A549 (cell line): ENCODE data around the gene TLCD3B. TPM values are rescaled to one million over a fixed set of nuclear protein-coding genes. Genes with fewer than 3 reads are reported as not detected.
"Not testable (repeated sequence)": the region's sequence is repeated elsewhere in the genome, so short reads cannot be mapped to it uniquely, and the experiment has no call there.

ENCODE experiments used
- ATAC-seq, 2 experiments: fragments of 200-7000 bp in 1 of 2; fragments of >200 bp in 1 of 2; cut with Nextera tagmentation in 1 of 2; cut with Tn5 transposase in 1 of 2; 3 replicates each; pipeline versions ENCODE4 v1.8.0 to v1.9.1; 2018 to 2020; ENCODE audit warnings: mild to moderate bottlenecking in 1 of 2, moderate library complexity in 1 of 2
- CTCF ChIA-PET: fragments of 300-600 bp; sonication (Branson Sonifier 250); formaldehyde crosslinking; extraction: SDS; loops from one replicate; lab custom pipeline; 2021; ENCODE audit warnings: antibody characterized with exemption, inconsistent platforms; lab: Yijun Ruan, JAX
- POLR2A ChIA-PET: fragments of 350-600 bp; formaldehyde crosslinking; extraction: SDS; loops from one replicate; lab custom pipeline; 2021; ENCODE audit warnings: antibody characterized with exemption, inconsistent platforms; lab: Yijun Ruan, JAX
- DNase-seq, 2 experiments: peaks; one replicate each; pipeline versions ENCODE4 v3.0.0 to v3.0.0-alpha.2; 2011 to 2016; ENCODE audit warnings: low read depth in 1 of 2, low spot score in 1 of 2
- FAIRE-seq: peaks from 2 replicates; lab custom pipeline; 2011; peaks lifted over from hg19 to GRCh38; lab: Jason Lieb, UNC
- H3K27ac ChIP-seq, 2 experiments: fragments of >200 bp; sonication (Bioruptor Twin); formaldehyde crosslinking; 3 replicates each; pipeline ENCODE4 v1.5.1; 2016 to 2017
- H3K4me1 ChIP-seq: fragments of >200 bp; sonication (Bioruptor Twin); formaldehyde crosslinking; 3 replicates; pipeline ENCODE4 v1.6.1; 2016
- H3K4me2 ChIP-seq: fragments of >200 bp; sonication (Bioruptor Twin); formaldehyde crosslinking; 3 replicates; pipeline ENCODE4 v1.6.1; 2016
- H3K4me3 ChIP-seq: fragments of >200 bp; sonication (Bioruptor Twin); formaldehyde crosslinking; 3 replicates; pipeline ENCODE4 v1.5.1; 2016
- H3K9me3 ChIP-seq: fragments of >200 bp; sonication (Bioruptor Twin); formaldehyde crosslinking; 3 replicates; pipeline ENCODE4 v1.6.1; 2016
- CBX2 ChIP-seq: fragments of 200-600 bp; sonication (generic); IDR thresholded peaks from 2 replicates; pipeline ENCODE4 v1.6.1; 2016; ENCODE audit warnings: low read depth, mild to moderate bottlenecking, borderline replicate concordance
- CHD4 ChIP-seq: fragments of 200-600 bp; sonication (generic); IDR thresholded peaks from 2 replicates; pipeline ENCODE4 v1.6.1; 2016; ENCODE audit warnings: antibody characterized with exemption, mild to moderate bottlenecking, borderline replicate concordance
- CTCF ChIP-seq: fragments of >200 bp; sonication (Bioruptor Twin); formaldehyde crosslinking; IDR thresholded peaks from 3 replicates; pipeline ENCODE4 v1.5.1; 2016
- ELK1 ChIP-seq: fragments of 150-350 bp; IDR thresholded peaks from 2 replicates; pipeline ENCODE4 v1.6.1; 2014; ENCODE audit warnings: low read depth, mild to moderate bottlenecking, low read length
- FOSB ChIP-seq: fragments of 250-450 bp; sonication (Bioruptor Pico); IDR thresholded peaks from 2 replicates; pipeline ENCODE4 v1.5.0; 2020; ENCODE audit warnings: mild to moderate bottlenecking, moderate library complexity
- GATA3 ChIP-seq: IDR thresholded peaks from 2 replicates; pipeline ENCODE4 v1.6.1; 2012; ENCODE audit warnings: borderline replicate concordance
- HDAC2 ChIP-seq: fragments of 200-600 bp; sonication (generic); IDR thresholded peaks from 2 replicates; pipeline ENCODE4 v1.6.1; 2016
- HEYL ChIP-seq: fragments of 250-450 bp; sonication (Bioruptor Pico); IDR thresholded peaks from 2 replicates; pipeline ENCODE4 v1.8.0; 2021; ENCODE audit warnings: mild to moderate bottlenecking, moderate library complexity
- HMGXB4 ChIP-seq: fragments of 250-450 bp; sonication (Bioruptor Pico); IDR thresholded peaks from 2 replicates; pipeline ENCODE4 v1.5.0; 2021; ENCODE audit warnings: mild to moderate bottlenecking, moderate library complexity, borderline replicate concordance
- KDM1A ChIP-seq: fragments of 200-600 bp; sonication (generic); IDR thresholded peaks from 2 replicates; pipeline ENCODE4 v1.6.1; 2016; ENCODE audit warnings: low read depth, mild to moderate bottlenecking
- MAX ChIP-seq: IDR thresholded peaks from 2 replicates; pipeline ENCODE4 v1.6.1; 2012
- RAD21 ChIP-seq, 2 experiments: fragments of >200 bp in 1 of 2; sonication (Bioruptor Twin) in 1 of 2; formaldehyde crosslinking in 1 of 2; IDR thresholded peaks in 1 of 2; conservative IDR thresholded peaks in 1 of 2; 2 replicates in 1 of 2; 3 replicates in 1 of 2; pipeline ENCODE4 v1.6.1; 2012 to 2018; ENCODE audit warnings: inconsistent platforms in 1 of 2
- REST ChIP-seq: fragments of 200-600 bp; sonication (generic); IDR thresholded peaks from 2 replicates; pipeline ENCODE4 v1.6.1; 2016; ENCODE audit warnings: antibody characterized with exemption, mild to moderate bottlenecking, moderate library complexity
- RFX5 ChIP-seq: fragments of 450-650 bp; IDR thresholded peaks from 2 replicates; pipeline ENCODE4 v1.7.1; 2014; ENCODE audit warnings: antibody characterized with exemption, mild to moderate bottlenecking, moderate library complexity
- SMC3 ChIP-seq: fragments of >200 bp; sonication (Bioruptor Twin); formaldehyde crosslinking; IDR thresholded peaks from 3 replicates; pipeline ENCODE4 v1.6.1; 2018; ENCODE audit warnings: inconsistent platforms
- TP53 ChIP-seq: fragments of 250-450 bp; sonication (Bioruptor Pico); IDR thresholded peaks from 2 replicates; pipeline ENCODE4 v1.5.0; 2021; ENCODE audit warnings: mild to moderate bottlenecking, moderate library complexity
- USF2 ChIP-seq: fragments of 450-650 bp; IDR thresholded peaks from 2 replicates; pipeline ENCODE4 v1.6.1; 2014; ENCODE audit warnings: antibody characterized with exemption
- WGBS: methylation state at CpG from one replicate; pipeline ENCODE4 v1.1.6; 2017; ENCODE audit errors: missing lambda C conversion rate; 5-methylcytosine and 5-hydroxymethylcytosine counted together
- polyA plus RNA-seq, 4 experiments: library from polyadenylated mRNA; depleted of rRNA in 3 of 4; stranded (reverse); fragments of >200 nt; fragmentation: RNase III in 1 of 4; extraction: RNeasy Plus Mini Kit Qiagen cat#74134 plus additional on column Dnase treatment in 1 of 4; gene quantifications; 2 replicates in 3 of 4; 3 replicates in 1 of 4; pipeline ENCODE4 v1.2.3, GENCODE V29; 2011 to 2017

TLCD3B gene
- polyA plus RNA-seq, 2 of the 4 experiments (the other 2 are of a cell fraction) = 0.30 to 0.68 TPM

- ChIA-PET CTCF (interaction anchor here (0.7 to 5.2 kb wide), 13 partner anchors 9 to 234 kb away, joined by 3 to 61 read pairs (median 4); partner anchors contain the start of genes TBX6 and TLCD3B), POLR2A (no interaction called here)
- no peak overlapping the region for H3K4me2 ChIP-seq
- no peaks in the 10 kb centered on the region for H3K9me3 ChIP-seq
- H3K4me3 ChIP-seq = no peak overlapping the region
- ATAC-seq = 0 out of 6 replicates have a peak, but pooled peaks of 1 of the 2 experiments have one; percentile 41
- no peak for DNase-seq
- TF ChIP-seq RFX5 (no peak), CTCF (peak; percentile 72), SMC3 (peak; percentile 58), USF2 (no peak), REST (no peak), RAD21 (conservative IDR thresholded peaks at IDR 0.05 in 1 of 2, IDR thresholded peaks at IDR 0.05 in 1 of 2) (peak; percentile 61 to 75)
- 24% methylated on average over 5 of the region's 5 CpGs for WGBS
- no peak overlapping the region for H3K27ac ChIP-seq
- no peaks in the 10 kb centered on the region for H3K4me1 ChIP-seq
- FAIRE-seq = no peak
Observed at GRCh38 chr16:30041841-30042240, 10.8 kb upstream of the TLCD3B start.

- H3K9me3 ChIP-seq, H3K4me2 ChIP-seq, DNase-seq, POLR2A ChIA-PET, ATAC-seq, H3K4me3 ChIP-seq, H3K4me1 ChIP-seq, H3K27ac ChIP-seq, FAIRE-seq: not testable (repeated sequence)
- WGBS = 42% methylated on average over 5 of the region's 5 CpGs
- CTCF ChIA-PET = interaction anchor here (0.9 to 5.2 kb wide), 7 partner anchors 8 to 233 kb away, joined by 3 to 61 read pairs (median 4); partner anchors contain the start of genes TBX6 and TLCD3B
Observed at GRCh38 chr16:30040690-30041089, 9.6 kb upstream of the TLCD3B start.

- DNase-seq (no peak), FAIRE-seq (no peak), ATAC-seq (no peak; a peak in 1 of 6 replicates)
- Histone ChIP-seq H3K9me3 (no peaks in the 10 kb centered on the region), H3K27ac (no peak overlapping the region), H3K4me1 (no peaks in the 10 kb centered on the region), H3K4me2 (no peak overlapping the region), H3K4me3 (no peak overlapping the region)
- CTCF ChIA-PET = interaction anchor here (1.2 to 5.2 kb wide), 6 partner anchors 7 to 192 kb away, joined by 3 to 61 read pairs (median 6); partner anchors contain the start of genes C16orf92, TBX6 and TLCD3B
- 44% methylated on average over 5 of the region's 5 CpGs for WGBS
- no peak for TF ChIP-seq CBX2
- no peak for TF ChIP-seq HDAC2
- TF ChIP-seq ELK1 = no peak
- no peak for TF ChIP-seq CHD4
- TF ChIP-seq TP53 = no peak
- no peak for TF ChIP-seq MAX
- TF ChIP-seq GATA3 = no peak
- TF ChIP-seq HEYL (CRISPR knock-in tag) = no peak
- no peak for TF ChIP-seq HMGXB4 (CRISPR knock-in tag)
- TF ChIP-seq KDM1A = no peak
- no peak for TF ChIP-seq FOSB (CRISPR knock-in tag)
- TF ChIP-seq RFX5 = no peak
- POLR2A ChIA-PET = no interaction called here
Observed at GRCh38 chr16:30040221-30040620, 9.2 kb upstream of the TLCD3B start.
